ENCODE results near the gene MYLK.
"Not testable (repeated sequence)": the region's sequence is repeated elsewhere in the genome, so short reads cannot be mapped to it uniquely, and the experiment has no call there.

Gene MYLK

GRCh38 chr3:123627673-123628670 is 256.2 kb downstream of the MYLK start:
- DNase-seq (ENCODE audit: low read depth in 2 of 2): no peak

GRCh38 chr3:123626881-123627280 is 257.3 kb downstream of the MYLK start:
- DNase-seq (ENCODE audit: low read depth in 2 of 2): no peak

- DNase-seq (ENCODE audit: low read depth in 2 of 2): no peak
These were observed 259.8 kb downstream of the MYLK start for GRCh38 chr3:123624302-123624701.

- no peak for DNase-seq (ENCODE audit: low read depth in 2 of 2)
These were observed 260.7 kb downstream of the MYLK start for GRCh38 chr3:123623346-123623880.

GRCh38 chr3:123622766-123623165 is 261.4 kb downstream of the MYLK start:
- DNase-seq (ENCODE audit: low read depth in 2 of 2): no peak

GRCh38 chr3:123621850-123622189 is 262.3 kb downstream of the MYLK start:
- DNase-seq (ENCODE audit: low read depth in 2 of 2): no peak

GRCh38 chr3:123621186-123621849 is 262.8 kb downstream of the MYLK start:
- no peak for DNase-seq (ENCODE audit: low read depth in 2 of 2)

- no peak for DNase-seq (ENCODE audit: low read depth in 2 of 2)
These were observed 263.8 kb downstream of the MYLK start for GRCh38 chr3:123620343-123620742.

GRCh38 chr3:123618768-123619484 is 265.2 kb downstream of the MYLK start:
- peak; percentile 65 to 73 for DNase-seq (ENCODE audit: low read depth in 2 of 2)

- DNase-seq (ENCODE audit: low read depth in 2 of 2): no peak
These were observed 265.9 kb downstream of the MYLK start for GRCh38 chr3:123618076-123618708.

GRCh38 chr3:123616593-123616992 is 267.5 kb downstream of the MYLK start:
- DNase-seq (ENCODE audit: low read depth in 2 of 2): no peak

GRCh38 chr3:123613543-123613942 is 270.6 kb downstream of the MYLK start:
- no peak for DNase-seq (ENCODE audit: low read depth in 2 of 2)

GRCh38 chr3:123611674-123612073 is 272.5 kb downstream of the MYLK start:
- not testable (repeated sequence) for DNase-seq (ENCODE audit: low read depth in 2 of 2)

GRCh38 chr3:123611082-123611481 is 273.1 kb downstream of the MYLK start:
- DNase-seq (ENCODE audit: low read depth in 2 of 2): no peak

- DNase-seq (ENCODE audit: low read depth in 2 of 2): no peak
These were observed 273.8 kb downstream of the MYLK start for GRCh38 chr3:123610331-123610730.

- DNase-seq (ENCODE audit: low read depth in 2 of 2): no peak
These were observed 275.1 kb downstream of the MYLK start for GRCh38 chr3:123609063-123609462.

GRCh38 chr3:123608263-123608937 is 275.7 kb downstream of the MYLK start:
- DNase-seq (ENCODE audit: low read depth in 2 of 2): no peak

GRCh38 chr3:123606527-123606926 is 277.6 kb downstream of the MYLK start:
- DNase-seq (ENCODE audit: low read depth in 2 of 2): no peak

- DNase-seq (ENCODE audit: low read depth in 2 of 2): no peak
These were observed 278.3 kb downstream of the MYLK start for GRCh38 chr3:123605789-123606234.

- DNase-seq (ENCODE audit: low read depth in 2 of 2): not testable (repeated sequence)
These were observed 281.0 kb downstream of the MYLK start for GRCh38 chr3:123603153-123603552.

- DNase-seq (ENCODE audit: low read depth in 2 of 2): peak; percentile 82 to 83
These were observed 281.8 kb downstream of the MYLK start for GRCh38 chr3:123602325-123602724.
